Esophagus squamous epithelium (tissue), 5 donors: ENCODE measurements around the gene CCDC18. TPM values are rescaled to one million over a fixed set of nuclear protein-coding genes. Genes with fewer than 3 reads are reported as not detected.

Source experiments
- DNase-seq: peaks from one replicate; lab custom pipeline; 2025; lab: John Stamatoyannopoulos, UW
- H3K27ac ChIP-seq, 4 donors: fragments of 200-600 bp; sonication (generic); one replicate each; pipeline ENCODE4 v1.5.1; 2016 to 2019; ENCODE audit warnings: mild to moderate bottlenecking in 1 of 4
- H3K27me3 ChIP-seq, 4 donors: fragments of 200-600 bp; sonication (generic); 1 replicate in 3 of 4; 2 replicates in 1 of 4; pipeline versions ENCODE4 v1.5.1 to v1.6.0; 2017 to 2021; ENCODE audit warnings: antibody characterized with exemption in 1 of 4
- H3K36me3 ChIP-seq, 3 donors: fragments of 200-600 bp; sonication (generic); one replicate each; pipeline ENCODE4 v1.5.1; 2016 to 2019
- H3K4me1 ChIP-seq, 3 donors: fragments of 200-600 bp; sonication (generic); one replicate each; pipeline ENCODE4 v1.5.1; 2017 to 2019
- H3K4me3 ChIP-seq, 4 donors: fragments of 200-600 bp; sonication (generic); 1 replicate in 3 of 4; 2 replicates in 1 of 4; pipeline ENCODE4 v1.5.1; 2016 to 2019; ENCODE audit warnings: mild to moderate bottlenecking in 2 of 4, moderate library complexity in 1 of 4
- H3K9me3 ChIP-seq, 3 donors: fragments of 200-600 bp; sonication (generic); one replicate each; pipeline ENCODE4 v1.5.1; 2016 to 2019
- CTCF ChIP-seq, 6 experiments: fragments of 450-650 bp in 4 of 6; fragments of 200-600 bp in 2 of 6; sonication (generic) in 2 of 6; IDR thresholded peaks; one replicate each; pipeline ENCODE4 v1.5.1; 2016 to 2019; ENCODE audit warnings: antibody characterized with exemption in 6 of 6, mild to moderate bottlenecking in 4 of 6, moderate library complexity in 4 of 6
- POLR2A ChIP-seq, 4 donors: fragments of 450-650 bp; IDR thresholded peaks; one replicate each; pipeline ENCODE4 v1.6.1; 2017; ENCODE audit warnings: antibody characterized with exemption in 4 of 4, mild to moderate bottlenecking in 4 of 4, moderate library complexity in 3 of 4
- WGBS, 2 donors: methylation state at CpG; one replicate each; pipeline ENCODE4 v1.1.5; 2018; 5-methylcytosine and 5-hydroxymethylcytosine counted together
- intact Hi-C: fragments of 100-400 bp; cut with DNase I; formaldehyde crosslinking; loops from one replicate; pipeline ENCODE4 v1.15.0; 2022
- total RNA-seq, 4 donors: library from RNA; depleted of rRNA; stranded (reverse); fragments of >200 nt; gene quantifications; one replicate each; pipeline ENCODE4 v1.1.0, GENCODE V29; 2016
- donor health status: DM: yes; HTN: yes; CAD: no.

CCDC18 gene
- total RNA-seq, 4 donors from 2014 or later: 6.1 to 11.7 (median 7.0) TPM

GRCh38 chr1:93304716-93305138 lies 124.2 kb downstream of the CCDC18 start:
- TF ChIP-seq CTCF (IDR thresholded peaks at IDR 0.05) (peak; percentile 68 to 93 (median 78)), POLR2A (IDR thresholded peaks at IDR 0.05) (no peak)
- peaks cover 0 to 11% (median 0%) of the 10 kb centered on the region in 3 donors for H3K36me3 ChIP-seq
- DNase-seq: no peak
- no peaks in the 10 kb centered on the region for H3K4me1 ChIP-seq
- no peaks in the 10 kb centered on the region for H3K9me3 ChIP-seq
- 19 to 31% methylated on average over 2 of the region's 2 CpGs for WGBS, 2 donors
- H3K4me3 ChIP-seq: no peak overlapping the region
- intact Hi-C loops: loop anchor here (10.0 kb wide), 1 partner anchor 130 kb away; no protein-coding TSS in a partner anchor
- no peaks in the 10 kb centered on the region for H3K27me3 ChIP-seq
- H3K27ac ChIP-seq: no peak overlapping the region

GRCh38 chr1:93306920-93307319 lies 126.4 kb downstream of the CCDC18 start:
- H3K36me3 ChIP-seq: peaks cover 0 to 11% (median 0%) of the 10 kb centered on the region in 3 donors
- intact Hi-C loops: loop anchor here (10.0 kb wide), 1 partner anchor 128 kb away; no protein-coding TSS in a partner anchor
- no peak overlapping the region for H3K4me3 ChIP-seq
- no peaks in the 10 kb centered on the region for H3K27me3 ChIP-seq
- DNase-seq: no peak
- no peak overlapping the region for H3K27ac ChIP-seq
- H3K9me3 ChIP-seq: no peaks in the 10 kb centered on the region
- H3K4me1 ChIP-seq: no peaks in the 10 kb centered on the region
- TF ChIP-seq CTCF (IDR thresholded peaks at IDR 0.05) (no peak), POLR2A (IDR thresholded peaks at IDR 0.05) (no peak)

- Histone ChIP-seq H3K27me3 (no peaks in the 10 kb centered on the region), H3K9me3 (no peaks in the 10 kb centered on the region), H3K27ac (no peak overlapping the region), H3K36me3 (peaks cover 0 to 11% (median 0%) of the 10 kb centered on the region in 3 donors), H3K4me1 (peaks cover 0 to 10% (median 0%) of the 10 kb centered on the region in 3 donors), H3K4me3 (no peak overlapping the region)
- intact Hi-C loops: no loop called here
- WGBS, 2 donors: 67 to 70% methylated on average over 3 to 4 of the region's 4 CpGs
- TF ChIP-seq CTCF (IDR thresholded peaks at IDR 0.05) (no peak), POLR2A (IDR thresholded peaks at IDR 0.05) (no peak)
- no peak for DNase-seq
Observed at GRCh38 chr1:93313026-93313425, 132.5 kb downstream of the CCDC18 start.

GRCh38 chr1:93317207-93317606 lies 136.7 kb downstream of the CCDC18 start:
- H3K9me3 ChIP-seq: no peaks in the 10 kb centered on the region
- 40% methylated on average over 2 of the region's 2 CpGs; no CpG with 5 or more reads in 1 of the 2 donors for WGBS, 2 donors
- H3K36me3 ChIP-seq: no peaks in the 10 kb centered on the region
- intact Hi-C loops: no loop called here
- H3K27ac ChIP-seq: peak overlapping the region in 1 of 4 donors; percentile 21
- no peak overlapping the region for H3K4me3 ChIP-seq
- H3K27me3 ChIP-seq: no peaks in the 10 kb centered on the region
- H3K4me1 ChIP-seq: peaks cover 0 to 21% (median 4%) of the 10 kb centered on the region in 3 donors
- no peak for TF ChIP-seq POLR2A (IDR thresholded peaks at IDR 0.05)
- TF ChIP-seq CTCF (IDR thresholded peaks at IDR 0.05): no peak
- DNase-seq: no peak

- TF ChIP-seq CTCF (IDR thresholded peaks at IDR 0.05): no peak
- no peak for TF ChIP-seq POLR2A (IDR thresholded peaks at IDR 0.05)
- Histone ChIP-seq H3K27ac (no peak overlapping the region), H3K4me3 (no peak overlapping the region), H3K27me3 (no peaks in the 10 kb centered on the region), H3K36me3 (no peaks in the 10 kb centered on the region), H3K9me3 (no peaks in the 10 kb centered on the region), H3K4me1 (peaks cover 0 to 27% (median 4%) of the 10 kb centered on the region in 3 donors)
- intact Hi-C loops: no loop called here
- no peak for DNase-seq
- WGBS, 2 donors: 93 to 97% methylated on average over 2 of the region's 2 CpGs
Observed at GRCh38 chr1:93317943-93318342, 137.4 kb downstream of the CCDC18 start.
